ENCODE measurements around the gene POMGNT1. TPM values are rescaled to one million over a fixed set of nuclear protein-coding genes. Genes with fewer than 3 reads are reported as not detected.

POMGNT1 gene
- total and polyA plus RNA-seq, 2 of the 8 experiments (the other 6 are each of a cell fraction or from before 2014, with no cell fraction given) = 28.0 to 40.3 TPM

GRCh38 chr1:46186076-46186475 is 12.2 kb downstream of the POMGNT1 start (continued):
- TF ChIP-seq BCL11A (IDR thresholded peaks at IDR 0.05; ENCODE audit: low read depth in 2 of 2, low read length in 2 of 2) = no peak
- TF ChIP-seq ATF3 (IDR thresholded peaks at IDR 0.05; ENCODE audit: insufficient read depth, low read depth, low read length) = no peak
- TF ChIP-seq SP4 (IDR thresholded peaks at IDR 0.05; ENCODE audit: low read length) = no peak
- TF ChIP-seq ATF2 (IDR thresholded peaks at IDR 0.05; ENCODE audit: low read length) = no peak
- TF ChIP-seq SIN3A (conservative IDR thresholded peaks at IDR 0.05 in 1 of 2, IDR thresholded peaks at IDR 0.05 in 1 of 2; ENCODE audit: low read depth in 1 of 2, low read length in 2 of 2) = no peak
- no peak for TF ChIP-seq SP1 (IDR thresholded peaks at IDR 0.05; ENCODE audit: low read depth, low read length)
